NCI-H526 (cell line): Measurements from ENCODE around the gene MOSPD3.

Experiments used
- DNase-seq, 2 experiments: peaks; one replicate each; lab custom pipeline; 2025; lab: John Stamatoyannopoulos, UW

The MOSPD3 gene

GRCh38 chr7:100575746-100576383, 36.5 kb upstream of the MOSPD3 start:
- no peak for DNase-seq

GRCh38 chr7:100576384-100576993, 35.9 kb upstream of the MOSPD3 start:
- DNase-seq: no peak

- DNase-seq: no peak
Measured at GRCh38 chr7:100577103-100577502, 35.2 kb upstream of the MOSPD3 start.

GRCh38 chr7:100577507-100577906, 34.8 kb upstream of the MOSPD3 start:
- no peak for DNase-seq

GRCh38 chr7:100578246-100579183, 33.8 kb upstream of the MOSPD3 start:
- DNase-seq: no peak

GRCh38 chr7:100580466-100581283, 31.7 kb upstream of the MOSPD3 start:
- no peak for DNase-seq

- no peak for DNase-seq
Measured at GRCh38 chr7:100582041-100582579, 30.2 kb upstream of the MOSPD3 start.

GRCh38 chr7:100582650-100583049, 29.7 kb upstream of the MOSPD3 start:
- no peak for DNase-seq

GRCh38 chr7:100583132-100584053, 28.9 kb upstream of the MOSPD3 start:
- no peak for DNase-seq

- DNase-seq: no peak
Measured at GRCh38 chr7:100584054-100584682, 28.2 kb upstream of the MOSPD3 start.

- DNase-seq: peak in 1 of 2 experiments; percentile 63
Measured at GRCh38 chr7:100584683-100585510, 27.4 kb upstream of the MOSPD3 start.

- DNase-seq: peak; percentile 83 to 94
Measured at GRCh38 chr7:100585511-100586265, 26.7 kb upstream of the MOSPD3 start, which contains the start of gene LRCH4. Gene LRCH4 (minus strand): TSS chr7:100586129. CDS start chr7:100586100, 29 bp downstream.

- peak; percentile 100 for DNase-seq
Measured at GRCh38 chr7:100586266-100587025, 25.9 kb upstream of the MOSPD3 start, which contains the start of gene FBXO24. Gene FBXO24 (plus strand): TSS chr7:100586328. CDS start chr7:100586626, 298 bp downstream.

- peak in 1 of 2 experiments; percentile 47 for DNase-seq
Measured at GRCh38 chr7:100588438-100588837, 23.9 kb upstream of the MOSPD3 start.

GRCh38 chr7:100589341-100589947, 22.9 kb upstream of the MOSPD3 start:
- no peak for DNase-seq

- no peak for DNase-seq
Measured at GRCh38 chr7:100590077-100590737, 22.1 kb upstream of the MOSPD3 start.
